ENCODE data around the gene ATP6V0A4.
"Not testable (repeated sequence)": the region's sequence is repeated elsewhere in the genome, so short reads cannot be mapped to it uniquely, and the experiment has no call there.

ATP6V0A4 gene

DNA sequence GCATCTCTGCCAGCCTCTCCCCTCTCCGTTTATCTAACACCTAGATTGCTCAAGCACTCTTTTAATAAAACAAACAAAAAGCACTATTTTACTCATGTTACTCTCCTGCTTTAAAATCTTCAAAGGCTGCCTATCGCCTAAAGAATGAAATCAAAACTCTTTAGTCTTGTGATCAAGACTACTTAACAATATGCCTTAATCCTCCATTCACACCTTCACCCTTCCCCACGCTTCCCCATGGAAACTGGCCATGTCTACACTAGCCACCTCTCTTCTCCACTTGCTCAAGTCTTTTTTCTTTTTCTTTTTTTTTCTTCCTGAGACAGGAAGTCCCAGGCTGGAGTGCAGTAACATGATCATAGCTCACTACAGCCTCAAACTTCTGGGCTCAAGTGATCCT, 48.0 kb downstream of the ATP6V0A4 start:
- DNase-seq, result no peak

DNA sequence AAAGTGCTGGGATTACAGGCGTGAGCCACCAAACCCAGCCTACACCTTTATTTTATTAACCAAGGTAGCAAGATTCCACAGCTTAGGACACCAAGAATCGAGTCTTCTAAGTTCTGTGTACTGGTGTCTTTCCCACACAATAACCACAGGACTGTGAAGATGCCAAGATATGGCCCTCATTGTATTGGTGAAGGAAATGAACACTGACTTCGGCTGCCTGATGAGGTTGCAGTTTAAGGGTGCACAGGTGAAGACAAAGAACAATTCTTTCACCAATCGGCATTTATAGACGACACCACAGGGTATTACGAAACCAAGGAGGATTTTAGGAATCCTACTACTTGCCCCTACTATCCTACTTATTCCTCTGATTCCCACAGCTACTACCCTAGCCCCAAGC, 49.3 kb downstream of the ATP6V0A4 start:
- no peak for DNase-seq

DNA sequence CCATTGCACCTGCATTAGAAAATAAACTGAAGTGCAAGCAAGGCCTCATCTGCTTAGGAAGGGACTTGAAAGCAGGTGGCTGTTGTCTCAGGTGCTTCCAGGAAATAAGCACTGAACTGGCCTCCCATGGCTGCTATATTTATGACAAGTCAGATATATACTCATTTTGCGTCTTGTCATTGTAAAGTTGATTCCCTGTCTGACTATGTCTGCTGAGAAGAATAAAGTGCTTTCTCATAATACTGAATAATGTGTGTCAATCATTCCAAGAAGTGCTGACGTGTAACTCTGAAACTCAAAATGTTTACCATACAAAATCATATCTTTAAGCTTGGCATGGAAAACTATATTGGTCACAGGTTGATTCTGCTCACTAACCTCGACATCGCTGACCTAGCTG, 51.9 kb downstream of the ATP6V0A4 start:
- no peak for DNase-seq

DNA sequence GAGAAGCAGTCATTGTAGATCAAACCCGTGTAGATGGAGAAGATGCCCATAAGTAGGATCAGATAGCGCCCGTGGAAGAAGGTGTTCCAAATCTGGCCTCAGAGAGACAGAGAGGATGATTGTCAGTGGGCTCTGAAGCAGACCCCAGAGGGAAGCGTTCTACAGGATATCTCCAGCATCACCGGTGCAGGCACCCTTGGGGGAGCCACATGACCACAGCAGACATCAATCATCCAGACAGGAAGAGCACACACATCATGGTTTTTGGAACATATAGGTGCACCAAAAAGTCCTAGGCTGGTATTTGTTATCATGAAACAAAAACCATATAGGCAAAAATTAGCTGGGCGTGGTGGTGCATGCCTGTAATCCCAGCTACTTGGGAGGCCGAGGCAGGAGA, 52.8 kb downstream of the ATP6V0A4 start:
- no peak for DNase-seq

DNA sequence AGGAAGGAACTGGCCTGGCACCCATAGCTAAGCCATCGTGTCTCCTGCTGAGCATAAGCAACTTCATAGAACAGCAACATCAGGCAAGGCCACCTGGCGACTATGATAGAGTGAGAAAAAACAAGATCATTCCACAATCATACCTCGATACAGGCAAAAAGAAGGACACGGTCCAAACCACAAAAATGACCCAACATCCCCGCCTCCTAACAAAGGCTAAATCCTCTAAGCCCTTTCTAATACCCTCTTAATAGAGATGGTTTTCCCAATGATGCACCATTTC, 56.6 kb downstream of the ATP6V0A4 start:
- no peak for DNase-seq

DNA sequence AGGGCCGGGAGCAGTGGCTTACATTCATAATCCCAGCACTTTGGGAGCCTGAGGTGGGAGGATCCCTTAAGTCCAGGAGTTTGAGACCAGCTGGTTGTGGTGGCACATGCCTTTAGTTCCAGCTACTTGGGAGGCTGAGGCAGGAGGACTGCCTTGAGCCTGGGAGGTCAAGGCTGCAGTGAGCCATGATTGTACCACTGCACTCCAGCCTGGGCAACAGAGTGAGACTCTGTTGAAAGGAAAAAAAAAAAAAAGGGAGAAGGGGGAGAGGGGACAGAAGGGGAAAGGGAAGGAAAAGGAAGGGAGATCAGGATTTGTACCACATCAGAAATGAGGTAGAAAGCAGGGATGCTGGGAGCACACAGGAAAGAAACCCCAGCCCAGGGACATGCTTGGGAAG, 58.1 kb downstream of the ATP6V0A4 start:
- DNase-seq, result no peak

DNA sequence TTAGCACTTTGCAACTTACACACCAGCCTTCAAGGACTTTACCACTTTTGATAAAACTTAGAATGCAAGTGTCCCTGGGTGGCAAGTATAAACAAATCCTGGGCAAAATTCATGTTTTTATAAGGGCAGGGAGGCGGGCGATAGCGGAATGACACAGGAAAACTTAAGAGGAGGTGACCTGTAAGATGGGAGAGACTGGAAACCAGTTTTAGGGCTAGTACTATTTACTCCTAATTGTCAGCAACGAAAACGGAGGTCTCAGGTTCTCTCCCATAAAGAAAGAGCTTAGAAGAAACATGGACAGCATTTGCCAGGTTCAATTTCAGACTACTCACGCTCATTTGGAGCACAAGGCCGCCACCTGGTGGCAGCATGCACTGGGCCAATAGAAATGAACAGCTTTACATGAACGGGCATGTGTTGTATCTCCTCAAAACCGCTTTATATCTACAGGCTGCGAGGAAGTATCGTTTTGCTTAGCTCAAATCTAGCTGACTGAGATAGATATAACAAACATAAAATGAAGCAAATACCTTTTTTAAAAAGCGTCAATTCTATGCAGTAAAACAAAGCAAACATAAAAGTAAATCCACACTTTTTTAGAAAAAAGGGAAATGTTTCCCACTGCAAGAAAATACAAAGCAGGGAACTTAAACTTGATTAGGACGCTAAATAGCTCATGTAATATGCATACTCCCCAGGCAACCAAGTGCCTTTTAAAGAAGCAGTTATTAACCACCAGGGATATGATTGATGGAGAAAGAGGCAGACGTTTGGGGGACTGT, 59.3 kb downstream of the ATP6V0A4 start:
- DNase-seq, result peak; percentile 74

DNA sequence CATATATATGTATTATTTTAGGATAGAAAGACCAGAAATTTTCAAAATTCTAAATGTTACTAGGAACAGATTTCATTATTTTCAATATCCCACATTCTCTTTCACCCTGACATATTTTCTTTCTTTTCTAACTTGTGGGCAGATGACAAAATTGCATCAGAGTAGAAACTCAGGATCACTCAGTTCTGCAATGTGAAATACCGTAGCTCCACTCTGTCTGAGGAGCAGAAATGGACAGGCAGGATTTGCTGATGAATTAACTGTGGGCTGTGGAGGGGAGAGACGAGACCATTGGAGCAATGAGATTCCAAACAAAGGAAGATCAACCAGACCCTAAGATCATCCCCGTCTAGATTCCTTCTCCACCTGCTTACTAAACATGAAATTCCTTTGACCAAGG, 59.9 kb downstream of the ATP6V0A4 start:
- DNase-seq, result peak; percentile 46

DNA sequence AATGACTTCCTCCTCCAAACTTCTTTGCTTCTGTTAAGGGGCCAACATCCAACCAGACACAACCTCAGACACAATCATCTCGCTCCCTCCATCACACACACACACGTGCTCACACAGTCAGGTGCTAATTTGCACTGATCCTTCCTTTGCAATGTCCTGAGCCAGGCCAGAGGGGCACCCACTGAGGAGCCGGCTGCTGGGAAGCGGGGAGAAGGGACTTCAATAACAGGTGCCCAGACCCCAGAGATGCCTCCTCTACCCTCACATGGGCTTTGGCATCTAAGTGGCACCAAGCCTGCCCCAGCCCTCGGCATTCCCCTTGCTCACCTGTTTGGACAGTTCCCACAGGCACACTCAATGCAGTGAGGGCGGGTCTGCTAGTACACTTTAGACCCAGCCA, 62.6 kb downstream of the ATP6V0A4 start:
- no peak for DNase-seq

DNA sequence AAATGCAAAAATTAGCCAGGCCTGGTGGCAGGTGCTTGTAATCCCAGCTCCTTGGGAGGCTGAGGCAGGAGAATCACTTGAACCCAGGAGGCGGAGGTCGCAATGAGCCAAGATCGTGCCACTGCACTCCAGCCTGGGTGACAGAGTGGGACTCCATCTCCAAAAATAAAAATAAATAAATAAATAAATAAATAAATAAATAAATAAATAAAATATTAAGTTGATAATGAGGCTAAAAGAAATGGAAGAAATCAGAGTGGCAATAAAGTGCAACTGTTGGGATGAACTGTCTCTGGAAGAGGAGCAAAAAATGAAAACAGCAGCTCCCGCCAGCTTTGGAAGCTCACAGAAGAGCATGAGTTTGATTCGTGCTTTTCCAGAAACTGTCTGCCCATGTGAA, 66.3 kb downstream of the ATP6V0A4 start:
- DNase-seq, result not testable (repeated sequence)

DNA sequence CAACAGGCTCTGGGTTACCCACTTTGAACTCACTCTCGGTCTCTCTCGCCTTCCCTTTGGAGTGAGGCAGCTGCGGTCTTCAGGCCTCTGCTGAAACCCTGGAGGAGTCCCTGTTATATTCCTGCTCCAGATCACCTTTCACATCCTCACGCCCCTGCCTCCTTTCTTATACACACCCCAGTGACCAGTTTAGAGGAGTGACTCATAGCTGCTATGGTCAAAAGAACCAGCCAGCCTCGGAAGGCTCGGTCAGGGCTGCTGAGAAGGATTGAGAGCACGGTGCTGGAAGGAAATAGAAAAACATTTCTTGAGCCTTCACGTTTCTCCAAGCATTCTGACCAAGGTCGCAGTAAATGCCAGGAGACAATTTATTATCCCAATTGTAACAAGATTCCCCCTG, 68.6 kb downstream of the ATP6V0A4 start:
- DNase-seq, result no peak

DNA sequence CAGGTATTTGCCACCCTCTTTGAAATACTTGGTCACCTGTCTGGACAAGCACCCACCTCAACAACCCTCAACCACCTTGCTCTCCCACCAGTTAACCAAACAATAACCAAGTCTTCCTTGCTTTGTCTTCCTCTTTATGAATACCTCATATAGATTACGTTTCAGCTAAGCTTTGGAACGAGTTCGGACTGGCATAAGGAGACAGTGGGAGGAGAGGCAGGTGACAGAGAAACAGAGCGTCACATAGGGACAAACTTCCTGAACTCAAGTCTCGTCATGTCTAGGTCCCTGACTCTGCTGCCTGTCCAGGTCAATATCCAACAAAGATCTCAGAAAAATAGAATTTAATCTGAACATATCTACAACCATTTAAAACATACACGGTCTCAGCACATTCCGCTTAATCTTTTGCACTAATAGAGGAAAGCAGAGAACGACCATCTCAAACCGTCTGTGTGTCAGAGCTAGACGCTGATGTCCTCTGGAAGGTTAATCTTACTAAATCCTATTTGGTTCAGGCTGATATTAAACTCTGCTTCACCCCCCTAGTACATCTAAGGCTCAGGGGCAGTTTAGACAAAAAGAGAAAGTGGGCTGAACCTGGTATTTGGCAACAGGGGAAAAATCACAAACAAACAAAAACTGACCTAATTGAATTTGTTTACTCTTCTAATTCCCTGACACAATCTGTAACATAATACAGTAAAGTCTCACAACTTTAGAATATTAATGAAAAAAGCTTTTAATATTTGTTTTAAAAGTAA, 70.5 kb downstream of the ATP6V0A4 start:
- DNase-seq, result no peak

DNA sequence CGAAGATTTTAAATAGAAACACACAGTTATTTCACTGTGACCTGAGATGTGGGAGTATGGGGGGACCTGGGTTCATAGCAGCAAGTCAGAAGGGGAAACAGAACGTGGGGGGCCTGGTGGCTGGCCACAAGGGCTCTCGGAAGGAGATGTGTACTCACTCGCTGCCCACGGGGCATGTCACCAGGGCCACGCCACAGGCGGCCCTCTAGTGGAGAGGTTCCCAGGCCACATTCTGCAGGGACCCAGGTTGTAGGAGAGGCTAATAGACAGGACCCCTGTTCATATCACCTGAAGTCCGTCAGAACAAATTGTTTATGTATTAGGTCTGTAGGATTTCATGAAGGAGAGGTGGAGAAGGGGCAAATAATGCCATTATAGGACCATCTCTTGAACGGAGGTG, 71.7 kb downstream of the ATP6V0A4 start:
- DNase-seq, result no peak

DNA sequence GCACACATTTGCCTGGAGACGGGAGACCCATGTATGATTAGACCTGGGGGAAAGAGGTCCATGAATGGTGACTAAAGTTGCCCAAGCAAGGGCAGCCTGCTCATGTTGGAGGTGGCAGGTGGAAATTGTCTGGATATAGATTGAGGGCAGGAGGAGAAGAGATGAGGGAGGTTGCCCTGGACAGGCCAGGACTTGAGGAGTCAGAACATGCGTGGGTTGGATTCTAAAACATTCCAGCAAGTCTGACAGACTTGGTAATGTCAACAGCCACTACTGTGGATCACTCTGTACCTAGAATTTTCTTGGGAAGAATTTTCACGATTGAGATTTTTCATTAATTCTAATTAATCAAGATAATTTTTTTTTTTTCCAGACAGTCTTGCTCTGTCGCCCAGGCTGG, 77.7 kb downstream of the ATP6V0A4 start:
- no peak for DNase-seq

DNA sequence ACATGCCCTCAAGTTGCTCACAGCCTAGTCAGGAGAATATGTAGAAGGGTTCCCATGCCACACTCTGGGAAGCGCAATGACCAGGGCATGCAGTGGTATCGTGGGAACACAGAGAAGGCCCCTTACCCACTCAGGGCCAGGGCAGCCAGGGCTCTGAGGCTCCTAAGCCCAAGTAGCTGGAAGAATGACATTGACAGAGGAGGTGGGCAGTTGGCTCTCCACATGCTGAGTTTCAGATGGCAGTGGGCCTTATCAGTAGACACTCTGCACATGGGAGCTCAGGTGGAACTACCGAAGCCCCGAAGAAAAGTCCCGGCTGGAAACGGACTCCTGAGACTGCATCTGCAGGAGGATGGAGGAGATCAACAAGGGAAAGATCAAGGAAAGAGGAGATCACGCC, 81.1 kb downstream of the ATP6V0A4 start:
- DNase-seq, result no peak

DNA sequence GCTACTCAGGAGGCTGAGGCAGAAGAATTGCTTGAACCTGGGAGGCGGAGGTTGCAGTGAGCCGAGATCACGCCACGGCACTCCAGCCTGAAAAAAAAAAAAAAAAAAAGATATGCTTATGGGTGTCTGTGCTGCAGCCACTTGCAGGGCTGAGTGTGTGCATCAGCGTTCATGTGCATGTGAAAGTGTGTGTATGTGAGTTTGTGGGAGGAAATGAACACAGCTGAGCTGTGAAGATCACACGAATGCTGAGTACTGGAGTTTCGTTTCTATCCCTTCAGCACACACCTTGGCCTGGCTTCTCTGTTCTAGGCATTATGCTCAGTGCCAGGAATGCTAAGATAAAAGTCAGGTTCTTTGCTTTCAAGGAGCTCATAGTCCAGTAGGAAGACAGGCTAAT, 84.8 kb downstream of the ATP6V0A4 start:
- no peak for DNase-seq

DNA sequence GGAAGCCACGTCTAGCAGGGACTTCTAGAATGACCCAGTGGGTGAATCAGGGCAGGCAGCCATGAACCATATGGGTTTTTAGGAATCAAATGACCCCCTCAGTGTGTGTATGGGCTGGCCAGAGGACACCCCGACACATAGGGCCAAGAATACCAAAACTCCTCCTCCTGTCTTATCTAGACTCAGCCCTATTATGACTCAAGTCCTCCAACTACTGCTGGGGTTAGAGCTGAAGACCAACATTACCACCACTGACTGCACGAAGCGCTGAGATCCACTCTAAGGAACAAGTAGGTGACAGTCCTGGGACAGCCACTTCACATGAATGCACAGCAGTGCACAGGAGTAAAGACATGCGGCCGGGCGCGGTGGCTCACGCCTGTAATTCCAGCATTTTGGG, 85.3 kb downstream of the ATP6V0A4 start:
- no peak for DNase-seq

DNA sequence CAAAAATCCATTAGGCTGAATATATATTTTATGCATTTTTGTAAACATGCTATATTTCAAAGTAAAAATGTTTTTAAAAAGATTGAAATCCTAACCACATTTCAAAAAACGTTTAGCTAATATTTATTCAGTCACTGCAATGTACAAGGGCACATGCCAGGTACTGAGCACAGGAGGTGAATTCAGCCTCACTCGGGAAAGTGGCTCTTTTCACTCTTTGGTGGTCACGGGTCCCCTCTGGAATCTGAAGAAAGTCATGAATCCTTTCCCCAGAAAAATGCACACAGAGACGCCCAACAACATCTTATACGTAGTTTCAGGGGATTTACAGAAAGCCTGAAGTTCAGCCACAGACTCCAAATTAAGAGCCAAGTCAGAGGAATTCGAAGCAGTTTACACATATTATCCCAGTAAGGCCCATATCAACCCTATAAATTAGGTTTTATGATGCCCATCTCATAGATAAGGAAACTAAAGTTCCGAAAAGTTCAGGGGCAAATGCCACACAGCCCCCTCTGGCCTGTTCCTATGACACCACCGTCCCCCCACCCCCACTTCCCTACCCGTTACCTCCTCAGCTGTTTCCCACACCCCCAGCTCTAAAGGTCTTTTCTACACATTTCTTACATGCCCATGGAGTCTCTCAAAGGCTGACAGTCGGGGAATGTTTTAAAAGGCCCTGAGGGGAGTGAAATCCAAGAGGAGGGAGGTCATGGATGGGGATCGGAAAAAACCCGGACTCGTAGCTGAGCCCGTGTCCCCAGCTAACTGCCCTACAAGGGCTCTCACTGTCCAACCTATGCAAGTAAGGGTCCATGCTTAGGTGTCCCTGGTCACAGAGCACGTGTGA, 87.2 kb downstream of the ATP6V0A4 start:
- no peak for DNase-seq

DNA sequence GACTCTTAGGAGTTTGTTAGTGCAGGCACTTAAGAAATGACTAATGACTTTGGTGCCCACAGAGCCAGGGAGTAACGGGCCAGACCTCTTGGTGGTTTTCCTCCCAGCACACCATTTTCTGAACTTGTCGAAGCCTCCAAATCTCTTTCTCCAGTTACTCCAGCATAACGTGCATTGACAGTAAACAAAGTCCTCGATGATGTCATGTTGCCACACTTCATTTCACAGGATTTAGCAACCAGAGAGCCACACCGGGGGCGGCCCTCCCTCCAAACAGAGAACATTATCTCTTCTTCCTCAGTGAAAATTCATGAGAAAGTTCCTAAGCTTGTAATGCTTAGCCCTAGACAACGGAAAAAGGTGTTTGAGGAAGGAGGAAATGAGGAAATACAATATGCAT, 92.8 kb downstream of the ATP6V0A4 start:
- peak; percentile 32 for DNase-seq

DNA sequence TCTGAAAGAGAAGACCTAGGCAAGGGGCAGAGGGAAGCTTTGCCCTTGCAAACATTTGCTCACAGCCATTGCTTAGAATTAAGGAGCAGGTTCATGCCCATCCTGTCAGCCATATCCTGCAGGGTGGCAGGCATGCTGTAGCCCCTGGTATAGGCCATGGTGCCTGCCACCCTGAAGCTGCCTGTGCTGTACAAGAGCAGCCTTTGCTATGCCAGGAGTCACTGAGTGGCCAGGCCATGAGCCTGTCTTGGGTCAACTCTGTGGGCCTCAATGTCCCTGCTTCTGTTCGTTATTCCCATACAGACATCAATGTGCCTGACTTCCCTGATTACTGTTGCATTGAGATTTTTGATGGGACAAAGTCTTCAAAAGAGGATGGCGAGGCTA, 96.5 kb downstream of the ATP6V0A4 start:
- no peak for DNase-seq

DNA sequence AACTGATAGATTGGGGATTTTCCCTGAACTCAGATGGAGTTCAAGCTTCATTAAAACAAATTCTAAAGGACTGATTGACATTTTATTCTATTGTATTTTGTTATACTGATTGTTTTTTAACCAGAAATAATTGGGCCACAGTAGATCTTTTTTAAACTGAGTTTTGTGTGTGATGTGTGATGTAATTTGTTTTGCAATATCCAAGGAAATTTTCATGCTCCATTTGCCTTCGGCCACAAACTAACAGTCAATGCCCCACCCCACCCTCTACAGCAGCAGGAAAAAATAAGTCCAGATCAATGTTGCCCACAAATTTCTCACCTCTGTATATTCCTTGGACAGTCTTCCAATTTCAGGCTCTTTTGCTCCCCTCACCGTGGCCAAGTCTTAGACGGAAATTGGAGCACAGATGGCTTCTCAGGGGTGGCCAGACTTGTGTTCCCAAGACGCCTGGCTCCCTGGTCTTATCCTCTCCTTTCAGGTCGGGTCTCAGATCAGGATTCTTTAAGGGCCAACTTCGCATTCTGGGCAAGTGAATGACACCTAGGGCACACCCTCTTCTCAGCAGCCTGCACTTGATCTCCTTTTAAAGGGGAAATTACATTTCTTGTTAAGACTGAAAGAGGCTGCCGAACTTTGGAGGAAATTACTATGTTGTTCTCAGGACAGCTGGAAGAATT, 97.0 kb downstream of the ATP6V0A4 start, which contains the start of gene SVOPL:
Gene SVOPL, minus strand, starts transcription at position 506 of the 680 bp plus-strand sequence. CDS start 22,317 bp downstream, outside the sequence.
- DNase-seq, result no peak

DNA sequence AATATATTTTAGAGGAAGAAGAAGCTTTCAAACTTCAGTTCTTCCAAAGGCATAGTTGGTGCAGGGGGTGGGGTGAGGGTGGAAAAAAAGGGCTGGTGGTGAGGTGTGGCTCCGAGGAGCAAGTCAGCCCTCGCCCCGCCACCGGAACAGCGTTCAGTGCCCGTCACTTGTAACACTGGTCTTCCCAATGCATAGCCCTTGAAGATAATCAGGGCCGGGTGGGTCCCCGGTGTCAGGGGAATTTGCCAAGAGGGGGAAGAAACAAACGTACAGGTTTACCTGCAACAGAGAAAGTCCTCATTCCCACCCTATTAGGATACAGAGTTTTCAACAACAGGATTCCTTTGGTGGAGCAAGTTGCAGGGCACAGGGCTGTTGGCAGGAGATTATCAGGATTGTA, 98.3 kb downstream of the ATP6V0A4 start:
- no peak for DNase-seq

DNA sequence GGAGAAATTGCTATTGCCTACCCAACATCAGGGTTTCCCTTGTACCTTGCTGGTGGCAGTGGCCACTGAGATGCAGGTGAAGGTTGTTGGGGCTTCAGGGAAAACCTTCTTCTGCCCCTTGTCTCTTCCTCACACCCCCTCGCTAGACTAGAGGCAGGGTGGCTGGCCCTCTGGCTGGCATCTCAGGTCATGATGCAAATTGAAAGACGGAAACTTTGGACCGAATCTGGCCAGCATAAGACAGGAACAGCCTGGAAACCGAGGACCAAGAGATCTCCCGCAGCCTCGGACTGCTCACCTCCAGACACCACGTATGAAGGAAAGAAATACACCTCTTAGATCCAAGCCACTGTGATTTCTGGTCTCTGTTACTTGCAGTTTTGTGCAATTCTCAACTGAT, 99.7 kb downstream of the ATP6V0A4 start:
- DNase-seq, result no peak
